OCI-LY7 (cell line): ENCODE results near the gene JPH2. TPM values are rescaled to one million over a fixed set of nuclear protein-coding genes. Genes with fewer than 3 reads are reported as not detected.

Experiments used
- BruUV-seq: library from RNA; stranded (reverse); fragments of 400-500 nt; replicated peaks from 2 replicates; lab custom pipeline; 2021; lab: Mats Ljungman, UMichigan
- CTCF ChIA-PET: fragments of 300-600 bp; sonication (Branson Sonifier 250); formaldehyde crosslinking; loops from one replicate; lab custom pipeline; 2022; ENCODE audit warnings: antibody characterized with exemption; ENCODE audit not compliant: unreplicated experiment; lab: Charles Lee
- POLR2A ChIA-PET: fragments of 300-600 bp; sonication (Branson Sonifier 250); formaldehyde crosslinking; loops from one replicate; lab custom pipeline; 2022; ENCODE audit warnings: antibody characterized with exemption; lab: Charles Lee
- DNase-seq: peaks from one replicate; pipeline ENCODE4 v3.0.0-alpha.2; 2015; ENCODE audit warnings: low spot score
- H2AFZ ChIP-seq: fragments of 200-600 bp; sonication (generic), shearing (Covaris generic); 2 replicates; pipeline ENCODE4 v1.6.1; 2014; ENCODE audit warnings: mild to moderate bottlenecking, antibody characterized with exemption, low read length, moderate library complexity
- H3K27ac ChIP-seq: fragments of 200-600 bp; sonication (generic); 2 replicates; pipeline ENCODE4 v1.5.1; 2014; ENCODE audit warnings: mixed run types, low read depth, mild to moderate bottlenecking, moderate library complexity, low read length, inconsistent platforms; ENCODE audit not compliant: poor library complexity, severe bottlenecking
- H3K36me3 ChIP-seq: fragments of 200-600 bp; sonication (generic); 2 replicates; pipeline ENCODE4 v1.6.1; 2014; ENCODE audit warnings: mild to moderate bottlenecking, antibody characterized with exemption, low read length, moderate library complexity, mixed read lengths; ENCODE audit not compliant: insufficient read depth
- H3K4me1 ChIP-seq: fragments of 200-600 bp; sonication (generic); 2 replicates; pipeline ENCODE4 v1.5.1; 2014; ENCODE audit warnings: mild to moderate bottlenecking, low read length; ENCODE audit not compliant: insufficient read depth, poor library complexity, severe bottlenecking
- H3K4me2 ChIP-seq: fragments of 200-600 bp; sonication (generic); 2 replicates; pipeline ENCODE4 v1.6.1; 2014; ENCODE audit warnings: mild to moderate bottlenecking, low read length
- H3K4me3 ChIP-seq: fragments of 200-600 bp; sonication (generic); 2 replicates; pipeline ENCODE4 v1.5.1; 2014; ENCODE audit warnings: mild to moderate bottlenecking, low read depth, low read length; ENCODE audit not compliant: poor library complexity, severe bottlenecking
- H3K79me2 ChIP-seq: fragments of 200-600 bp; sonication (generic); 2 replicates; pipeline ENCODE4 v1.6.1; 2016; ENCODE audit warnings: low read depth, mild to moderate bottlenecking, low read length, moderate library complexity, mixed read lengths; ENCODE audit not compliant: insufficient read depth
- H3K9me2 ChIP-seq: fragments of 200-600 bp; sonication (generic); 2 replicates; pipeline ENCODE4 v1.6.1; 2016; ENCODE audit warnings: mild to moderate bottlenecking, low read length, mixed read lengths; ENCODE audit not compliant: insufficient read depth
- H3K9me3 ChIP-seq: fragments of 200-600 bp; sonication (generic); 2 replicates; pipeline ENCODE4 v1.6.1; 2014; ENCODE audit warnings: mild to moderate bottlenecking, mixed run types, low read length, mixed read lengths
- H4K20me1 ChIP-seq: fragments of 200-600 bp; sonication (generic); 2 replicates; pipeline ENCODE4 v1.6.1; 2014; ENCODE audit warnings: mild to moderate bottlenecking, antibody characterized with exemption, low read length, moderate library complexity, mixed read lengths; ENCODE audit not compliant: insufficient read depth
- EZH2phosphoT487 ChIP-seq: fragments of 200-600 bp; sonication (generic); IDR thresholded peaks from 2 replicates; pipeline ENCODE4 v1.6.1; 2018; ENCODE audit warnings: low read depth, borderline replicate concordance, mild to moderate bottlenecking, mixed run types, antibody characterized with exemption, low read length, moderate library complexity, mixed read lengths
- intact Hi-C: fragments of 100-400 bp; cut with micrococcal nuclease; formaldehyde crosslinking; loops from one replicate; pipeline ENCODE4 v1.10.0; 2022; ENCODE audit not compliant: unreplicated experiment
- total RNA-seq, 2 experiments: library from RNA; depleted of rRNA in 1 of 2; stranded (reverse); fragments of >200 nt in 1 of 2; shearing (Covaris generic) in 1 of 2; gene quantifications; 2 replicates each; pipeline ENCODE4 v1.2.3, GENCODE V29; 2014 to 2022
- TF ChIP-seq, protein P1 (sequence below): fragments of 200-600 bp; sonication (generic); conservative IDR thresholded peaks from 2 replicates; pipeline ENCODE4 v1.5.1; 2014; ENCODE audit warnings: mild to moderate bottlenecking, antibody characterized with exemption, low read length, moderate library complexity, mixed read lengths

The JPH2 gene
- total RNA-seq, 2 experiments from 2014 or later: not detected

DNA sequence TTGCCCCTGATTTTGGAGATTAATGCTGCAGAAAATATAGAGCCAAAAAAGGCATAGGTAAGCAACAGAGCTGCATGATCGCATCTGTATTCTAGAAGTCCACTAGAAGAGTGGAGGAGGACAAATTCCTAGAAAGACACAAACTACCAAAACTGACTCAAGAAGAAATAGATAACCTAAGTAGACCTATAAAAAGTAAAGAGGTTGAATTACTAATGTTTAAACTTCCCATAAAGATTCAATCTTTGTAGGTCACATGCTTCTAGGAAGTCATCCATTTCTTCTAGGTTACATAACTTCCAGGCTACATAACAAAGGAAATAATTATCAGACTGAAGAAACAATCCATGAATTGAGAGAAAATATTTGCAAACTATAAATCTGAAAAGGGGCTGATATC is 84.4 kb downstream of the JPH2 start:
- DNase-seq: no peak
- no peak overlapping the region for H3K4me2 ChIP-seq
- H3K9me2 ChIP-seq: no peaks in the 10 kb centered on the region
- H4K20me1 ChIP-seq: no peaks in the 10 kb centered on the region
- H3K79me2 ChIP-seq: no peaks in the 10 kb centered on the region
- intact Hi-C loops: no loop called here
- no peak overlapping the region for H3K27ac ChIP-seq
- H3K9me3 ChIP-seq: peaks cover 2% of the 10 kb centered on the region; the same call in 1 of the 2 replicates
- H3K4me1 ChIP-seq: no peaks in the 10 kb centered on the region
- no peak for TF ChIP-seq EZH2phosphoT487
- no peak overlapping the region for H3K4me3 ChIP-seq
- H2AFZ ChIP-seq: no peak overlapping the region
- POLR2A ChIA-PET: no interaction called here
- H3K36me3 ChIP-seq: no peaks in the 10 kb centered on the region
- no TSS peak for BruUV-seq
- CTCF ChIA-PET: no interaction called here

DNA sequence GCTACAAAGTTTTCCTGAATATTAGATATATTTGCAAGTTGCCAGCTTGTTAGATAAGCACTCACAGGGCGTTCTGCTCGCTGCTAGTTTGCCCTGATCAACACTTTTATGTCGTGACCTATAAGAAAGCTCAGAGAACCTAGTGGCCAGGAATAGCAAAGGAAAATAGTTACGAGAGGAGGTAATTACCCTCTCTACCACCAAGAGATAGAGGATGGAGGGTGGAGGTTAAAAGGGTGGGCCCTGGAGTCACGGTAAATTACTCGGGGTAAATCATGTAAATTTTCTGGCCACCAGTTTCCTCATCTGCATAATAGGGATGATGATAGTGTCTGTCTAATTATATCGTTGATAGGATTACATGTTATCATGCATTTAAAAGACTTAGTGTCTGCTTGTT is 87.2 kb downstream of the JPH2 start:
- no peaks in the 10 kb centered on the region for H3K9me3 ChIP-seq
- POLR2A ChIA-PET: no interaction called here
- H2AFZ ChIP-seq: no peak overlapping the region
- H4K20me1 ChIP-seq: no peaks in the 10 kb centered on the region
- H3K27ac ChIP-seq: no peak overlapping the region
- no peaks in the 10 kb centered on the region for H3K9me2 ChIP-seq
- no peak overlapping the region for H3K4me2 ChIP-seq
- no TSS peak for BruUV-seq
- no peaks in the 10 kb centered on the region for H3K4me1 ChIP-seq
- intact Hi-C loops: no loop called here
- CTCF ChIA-PET: no interaction called here
- TF ChIP-seq EZH2phosphoT487: no peak
- TF ChIP-seq, protein P1, sequence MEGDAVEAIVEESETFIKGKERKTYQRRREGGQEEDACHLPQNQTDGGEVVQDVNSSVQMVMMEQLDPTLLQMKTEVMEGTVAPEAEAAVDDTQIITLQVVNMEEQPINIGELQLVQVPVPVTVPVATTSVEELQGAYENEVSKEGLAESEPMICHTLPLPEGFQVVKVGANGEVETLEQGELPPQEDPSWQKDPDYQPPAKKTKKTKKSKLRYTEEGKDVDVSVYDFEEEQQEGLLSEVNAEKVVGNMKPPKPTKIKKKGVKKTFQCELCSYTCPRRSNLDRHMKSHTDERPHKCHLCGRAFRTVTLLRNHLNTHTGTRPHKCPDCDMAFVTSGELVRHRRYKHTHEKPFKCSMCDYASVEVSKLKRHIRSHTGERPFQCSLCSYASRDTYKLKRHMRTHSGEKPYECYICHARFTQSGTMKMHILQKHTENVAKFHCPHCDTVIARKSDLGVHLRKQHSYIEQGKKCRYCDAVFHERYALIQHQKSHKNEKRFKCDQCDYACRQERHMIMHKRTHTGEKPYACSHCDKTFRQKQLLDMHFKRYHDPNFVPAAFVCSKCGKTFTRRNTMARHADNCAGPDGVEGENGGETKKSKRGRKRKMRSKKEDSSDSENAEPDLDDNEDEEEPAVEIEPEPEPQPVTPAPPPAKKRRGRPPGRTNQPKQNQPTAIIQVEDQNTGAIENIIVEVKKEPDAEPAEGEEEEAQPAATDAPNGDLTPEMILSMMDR: no peak
- no peaks in the 10 kb centered on the region for H3K36me3 ChIP-seq
- H3K79me2 ChIP-seq: no peaks in the 10 kb centered on the region
- no peak for DNase-seq
- H3K4me3 ChIP-seq: no peak overlapping the region

DNA sequence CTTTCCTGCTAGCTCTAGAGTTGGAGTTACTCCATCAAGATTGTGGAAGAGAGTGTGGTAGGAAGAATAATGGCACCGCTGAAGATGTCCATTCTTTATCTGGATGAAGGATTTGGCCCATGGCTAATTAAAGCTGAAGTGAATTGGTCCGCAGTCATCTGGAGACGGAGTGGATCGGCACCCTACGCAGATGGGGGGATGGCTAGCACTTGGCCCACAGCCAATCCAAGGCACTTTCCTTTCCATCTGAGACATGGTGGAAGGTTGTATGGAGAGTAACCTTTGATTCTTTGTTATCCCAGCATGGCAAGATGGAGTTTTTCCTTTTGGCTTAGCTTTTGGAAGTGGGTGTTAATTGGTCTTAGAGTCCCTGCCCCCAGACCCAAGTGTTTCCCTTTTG is 88.3 kb downstream of the JPH2 start:
- H3K9me3 ChIP-seq: no peaks in the 10 kb centered on the region
- no peaks in the 10 kb centered on the region for H3K79me2 ChIP-seq
- H3K4me1 ChIP-seq: no peaks in the 10 kb centered on the region
- BruUV-seq: no TSS peak
- ChIA-PET CTCF (no interaction called here), POLR2A (interaction anchor here (1.5 kb wide), 1 partner anchor 10 kb away, joined by 3 read pairs; no protein-coding TSS in a partner anchor)
- H3K9me2 ChIP-seq: no peaks in the 10 kb centered on the region
- intact Hi-C loops: no loop called here
- no peak overlapping the region for H3K27ac ChIP-seq
- no peaks in the 10 kb centered on the region for H3K36me3 ChIP-seq
- H3K4me2 ChIP-seq: no peak overlapping the region
- H3K4me3 ChIP-seq: no peak overlapping the region
- H2AFZ ChIP-seq: no peak overlapping the region
- TF ChIP-seq, protein P1: no peak
- no peak for TF ChIP-seq EZH2phosphoT487
- DNase-seq: no peak
- H4K20me1 ChIP-seq: no peaks in the 10 kb centered on the region
